Measurements from ENCODE around the gene KRTAP2-3. TPM values are rescaled to one million over a fixed set of nuclear protein-coding genes. Genes with fewer than 3 reads are reported as not detected.

Gene KRTAP2-3
- total and polyA plus RNA-seq, 2 of the 4 experiments (the other 2 are of a cell fraction) = 1.4 to 35.2 TPM

- Histone ChIP-seq H4K91ac (ENCODE audit: insufficient read depth, low read depth, low read length) (peak overlapping the region; percentile 53; the same call in 1 of the 2 replicates), H2AFZ (replicated peaks; ENCODE audit: low read length, poor library complexity) (no peak overlapping the region), H3K9me1 (ENCODE audit: insufficient read depth, low read length) (no peaks in the 10 kb centered on the region; the same call in 1 of the 2 replicates), H3K9me3 (ENCODE audit: control insufficient read depth, insufficient read depth, low read length) (no peaks in the 10 kb centered on the region), H3K14ac (replicated peaks; ENCODE audit: low read depth, low read length) (peak overlapping the region; percentile 57), H4K20me1 (ENCODE audit: insufficient read depth, low read length) (no peaks in the 10 kb centered on the region), H3K27me3 (ENCODE audit: control insufficient read depth, insufficient read depth, low read length) (no peaks in the 10 kb centered on the region), H4K5ac (ENCODE audit: low read depth, low read length) (no peak overlapping the region; the same call in 1 of the 2 replicates), H3K4me3 (ENCODE audit: insufficient read depth, low read depth, low read length) (no peak overlapping the region; the same call in 1 of the 2 replicates), H3K9ac (ENCODE audit: low read depth, low read length) (no peak overlapping the region), H3K79me1 (ENCODE audit: low read depth in 1 of 2, low read length in 2 of 2) (no peaks in the 10 kb centered on the region), H2BK15ac (ENCODE audit: low read depth, low read length) (peak overlapping the region; percentile 49; the same call in 1 of the 3 replicates), H2AK9ac (replicated peaks; ENCODE audit: low read depth, low read length, poor library complexity) (no peak overlapping the region), H3K18ac (ENCODE audit: low read depth, low read length) (peak overlapping the region; percentile 87; the same call in 1 of the 2 replicates), H2BK5ac (ENCODE audit: low read depth, low read length, poor library complexity, severe bottlenecking) (no peak overlapping the region), H3K27ac (ENCODE audit: insufficient read depth, low read length) (no peak overlapping the region), H3K36me3 (ENCODE audit: control insufficient read depth, insufficient read depth, low read length) (no peaks in the 10 kb centered on the region), H3K23ac (ENCODE audit: low read depth, low read length) (peak overlapping the region; percentile 69; the same call in 1 of the 2 replicates), H2BK20ac (ENCODE audit: low read depth, low read length) (peak overlapping the region; percentile 64), H4K8ac (ENCODE audit: low read depth in 2 of 2, low read length in 2 of 2) (peak overlapping the region; percentile 50 to 53), H3K4me1 (ENCODE audit: control insufficient read depth, insufficient read depth, low read length) (0 out of 2 replicates have a peak, but pooled peaks cover 2% of the 10 kb centered on the region), H3K4me2 (ENCODE audit: low read depth, low read length) (no peak overlapping the region), H2AK5ac (ENCODE audit: low read depth, low read length) (peak overlapping the region; percentile 20; the same call in 1 of the 2 replicates), H3K4ac (ENCODE audit: low read depth, low read length) (peak overlapping the region; percentile 61), H3K56ac (ENCODE audit: extremely low read depth, insufficient read depth, low read length) (no peak overlapping the region), H2BK120ac (ENCODE audit: low read depth, low read length) (peak overlapping the region; percentile 68)
- WGBS, 2 experiments (ENCODE audit: extremely low coverage in 2 of 2, insufficient read length in 1 of 2) = no CpG with 5 or more reads among the region's 1 CpG
- TF ChIP-seq SMC3 (IDR thresholded peaks at IDR 0.05; ENCODE audit: low read depth, low read length) = no peak
- TF ChIP-seq MAZ (IDR thresholded peaks at IDR 0.05; ENCODE audit: borderline replicate concordance, low read depth, low read length) = no peak
- no peak for TF ChIP-seq POLR2A (IDR thresholded peaks at IDR 0.05; ENCODE audit: low read depth, low read length)
- TF ChIP-seq MAFK (IDR thresholded peaks at IDR 0.05; ENCODE audit: low read depth, low read length) = no peak
- TF ChIP-seq RAD21 (IDR thresholded peaks at IDR 0.05; ENCODE audit: low read length) = no peak
- TF ChIP-seq USF2 (IDR thresholded peaks at IDR 0.05; ENCODE audit: low read depth, low read length) = no peak
- TF ChIP-seq CHD1 (IDR thresholded peaks at IDR 0.05; ENCODE audit: low read depth, low read length) = no peak
- TF ChIP-seq CEBPB (IDR thresholded peaks at IDR 0.05; ENCODE audit: low read depth, low read length) = no peak
- TF ChIP-seq FOS (IDR thresholded peaks at IDR 0.05; ENCODE audit: low read depth, low read length) = no peak
- no peak for TF ChIP-seq MXI1 (IDR thresholded peaks at IDR 0.05; ENCODE audit: borderline replicate concordance, low read depth, low read length)
- TF ChIP-seq ELK1 (IDR thresholded peaks at IDR 0.05; ENCODE audit: borderline replicate concordance, low read depth, low read length) = no peak
- no peak for TF ChIP-seq CTCF (conservative IDR thresholded peaks at IDR 0.05; ENCODE audit: low read depth, low read length)
- no peak for TF ChIP-seq BHLHE40 (IDR thresholded peaks at IDR 0.05; ENCODE audit: low read depth, low read length)
- TF ChIP-seq NFE2L2 (IDR thresholded peaks at IDR 0.05; ENCODE audit: low read depth, low read length) = no peak
- TF ChIP-seq RFX5 (IDR thresholded peaks at IDR 0.05; ENCODE audit: low read depth, low read length) = no peak
- TF ChIP-seq RCOR1 (IDR thresholded peaks at IDR 0.05; ENCODE audit: insufficient replicate concordance, low read length) = no peak
- no TSS peak for BruUV-seq (replicated peaks)
- dilution Hi-C loops (cut with HindIII; ENCODE audit: low sequenced_read_pairs, unreplicated experiment) = no loop called here
- ATAC-seq (ENCODE audit: low read depth) (no peak), DNase-seq (peak; percentile 29)
- CTCF ChIA-PET = no interaction called here
- in situ Hi-C loops (cut with MboI; ENCODE audit: low sequenced_read_pairs) = no loop called here
- intact Hi-C loops (cut with micrococcal nuclease) = no loop called here
- POLR2A ChIA-PET (ENCODE audit: unreplicated experiment) = interaction anchor here (1.1 kb wide), 1 partner anchor 28 kb away, joined by 3 read pairs; no protein-coding TSS in a partner anchor
These were observed 48.1 kb upstream of the KRTAP2-3 start for GRCh38 chr17:41107941-41108450.
